Testis (tissue), 3 donors: ENCODE data around the gene REC8. TPM values are rescaled to one million over a fixed set of nuclear protein-coding genes. Genes with fewer than 3 reads are reported as not detected.

Source experiments
- DNase-seq: peaks from one replicate; pipeline ENCODE4 v3.0.0-alpha.2; 2019
- H3K27ac ChIP-seq, 2 donors: fragments of 200-600 bp; sonication (generic); one replicate each; pipeline ENCODE4 v1.5.1; 2019
- H3K27me3 ChIP-seq: fragments of 200-600 bp; sonication (generic); one replicate; pipeline ENCODE4 v1.5.1; 2019
- H3K36me3 ChIP-seq: fragments of 200-600 bp; sonication (generic); one replicate; pipeline ENCODE4 v1.5.1; 2017; ENCODE audit warnings: low read depth; ENCODE audit errors: missing control alignments
- H3K4me1 ChIP-seq: fragments of 200-600 bp; sonication (generic); one replicate; pipeline ENCODE4 v1.5.1; 2019
- H3K4me3 ChIP-seq, 2 donors: fragments of 200-600 bp; sonication (generic); one replicate each; pipeline ENCODE4 v1.5.1; 2017 to 2019
- H3K9me3 ChIP-seq: fragments of 200-600 bp; sonication (generic); one replicate; pipeline ENCODE4 v1.5.1; 2017
- POLR2A ChIP-seq: fragments of 450-650 bp; IDR thresholded peaks from one replicate; pipeline ENCODE4 v1.6.1; 2017; ENCODE audit warnings: antibody characterized with exemption, mild to moderate bottlenecking, moderate library complexity
- WGBS, 2 donors: methylation state at CpG; one replicate each; pipeline ENCODE4 v1.1.5; 2018; 5-methylcytosine and 5-hydroxymethylcytosine counted together
- intact Hi-C: fragments of 100-400 bp; cut with DNase I; formaldehyde crosslinking; loops from one replicate; pipeline ENCODE4 v1.15.1; 2023; ENCODE audit warnings: low total_unique reads
- polyA plus RNA-seq: library from polyadenylated mRNA; stranded (reverse); fragments of 350-450 nt; fragmentation: Illumina TruSeq; extraction: RNeasy Lipid Tissue Mini Kit (QIAGEN cat#74804); gene quantifications from one replicate; pipeline ENCODE4 v1.2.3, GENCODE V29; 2014; ENCODE audit warnings: low read depth, low replicate concordance; ENCODE audit not compliant: insufficient read depth
- total RNA-seq, 2 donors: library from RNA; depleted of rRNA; stranded (reverse); fragments of >200 nt; gene quantifications; one replicate each; pipeline ENCODE4 v1.2.3, GENCODE V29; 2016
- TF ChIP-seq, protein P1 (sequence below), 3 experiments: fragments of 450-650 bp in 2 of 3; fragments of 200-600 bp in 1 of 3; sonication (generic) in 1 of 3; IDR thresholded peaks; one replicate each; pipeline ENCODE4 v1.5.1; 2016 to 2019; ENCODE audit warnings: antibody characterized with exemption in 3 of 3, mild to moderate bottlenecking in 2 of 3, moderate library complexity in 1 of 3

Gene REC8
- total and polyA plus RNA-seq, 3 donors from 2014 or later, result 27.7 to 58.8 (median 55.9) TPM

DNA sequence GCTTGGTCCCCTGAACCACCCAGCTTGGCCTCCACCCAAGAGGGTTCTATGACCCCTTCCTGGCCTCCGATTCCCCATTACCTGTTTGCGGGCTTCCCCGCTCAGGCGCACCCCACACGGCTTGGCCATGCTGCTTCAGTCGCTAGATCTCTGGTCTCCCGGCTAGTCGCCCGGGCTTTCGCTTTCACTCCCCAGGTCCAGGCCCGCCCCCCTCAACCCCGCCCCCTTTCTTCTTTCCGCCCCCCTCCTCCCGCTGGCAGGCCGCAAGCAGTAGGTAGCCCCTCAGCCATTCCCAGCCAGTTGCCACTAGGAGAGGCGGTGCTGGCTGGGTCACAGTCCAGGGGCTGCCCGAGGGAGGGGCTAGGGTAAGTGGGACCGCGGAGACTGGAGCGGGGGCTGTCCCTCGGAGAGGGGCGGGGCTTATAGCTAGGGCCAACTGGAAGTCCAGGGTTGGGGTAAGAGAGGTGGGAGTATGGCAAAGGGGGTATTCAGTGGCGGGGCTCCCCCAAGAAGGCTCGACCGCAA lies 25.4 kb upstream of the REC8 start, which contains the start of gene PSME2:
Gene PSME2 (minus strand): TSS at position 158 of the 525 bp plus-strand sequence. CDS start 29 bp downstream, at position 129.
- Histone ChIP-seq H3K27ac (peak within 1 kb of the TSS; percentile 89 to 91), H3K27me3 (no peaks in the 10 kb centered on the region), H3K4me3 (peak within 1 kb of the TSS; percentile 91 to 95), H3K4me1 (peaks cover 20% of the 10 kb centered on the region), H3K36me3 (no peaks in the 10 kb centered on the region), H3K9me3 (no peaks in the 10 kb centered on the region)
- peak; percentile 96 for DNase-seq
- 0% methylated on average over 19 to 25 of the region's 25 CpGs for WGBS, 2 donors
- intact Hi-C loops, result no loop called here
- no peak for TF ChIP-seq POLR2A
- TF ChIP-seq, protein P1, sequence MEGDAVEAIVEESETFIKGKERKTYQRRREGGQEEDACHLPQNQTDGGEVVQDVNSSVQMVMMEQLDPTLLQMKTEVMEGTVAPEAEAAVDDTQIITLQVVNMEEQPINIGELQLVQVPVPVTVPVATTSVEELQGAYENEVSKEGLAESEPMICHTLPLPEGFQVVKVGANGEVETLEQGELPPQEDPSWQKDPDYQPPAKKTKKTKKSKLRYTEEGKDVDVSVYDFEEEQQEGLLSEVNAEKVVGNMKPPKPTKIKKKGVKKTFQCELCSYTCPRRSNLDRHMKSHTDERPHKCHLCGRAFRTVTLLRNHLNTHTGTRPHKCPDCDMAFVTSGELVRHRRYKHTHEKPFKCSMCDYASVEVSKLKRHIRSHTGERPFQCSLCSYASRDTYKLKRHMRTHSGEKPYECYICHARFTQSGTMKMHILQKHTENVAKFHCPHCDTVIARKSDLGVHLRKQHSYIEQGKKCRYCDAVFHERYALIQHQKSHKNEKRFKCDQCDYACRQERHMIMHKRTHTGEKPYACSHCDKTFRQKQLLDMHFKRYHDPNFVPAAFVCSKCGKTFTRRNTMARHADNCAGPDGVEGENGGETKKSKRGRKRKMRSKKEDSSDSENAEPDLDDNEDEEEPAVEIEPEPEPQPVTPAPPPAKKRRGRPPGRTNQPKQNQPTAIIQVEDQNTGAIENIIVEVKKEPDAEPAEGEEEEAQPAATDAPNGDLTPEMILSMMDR (IDR thresholded peaks at IDR 0.05), result no peak

DNA sequence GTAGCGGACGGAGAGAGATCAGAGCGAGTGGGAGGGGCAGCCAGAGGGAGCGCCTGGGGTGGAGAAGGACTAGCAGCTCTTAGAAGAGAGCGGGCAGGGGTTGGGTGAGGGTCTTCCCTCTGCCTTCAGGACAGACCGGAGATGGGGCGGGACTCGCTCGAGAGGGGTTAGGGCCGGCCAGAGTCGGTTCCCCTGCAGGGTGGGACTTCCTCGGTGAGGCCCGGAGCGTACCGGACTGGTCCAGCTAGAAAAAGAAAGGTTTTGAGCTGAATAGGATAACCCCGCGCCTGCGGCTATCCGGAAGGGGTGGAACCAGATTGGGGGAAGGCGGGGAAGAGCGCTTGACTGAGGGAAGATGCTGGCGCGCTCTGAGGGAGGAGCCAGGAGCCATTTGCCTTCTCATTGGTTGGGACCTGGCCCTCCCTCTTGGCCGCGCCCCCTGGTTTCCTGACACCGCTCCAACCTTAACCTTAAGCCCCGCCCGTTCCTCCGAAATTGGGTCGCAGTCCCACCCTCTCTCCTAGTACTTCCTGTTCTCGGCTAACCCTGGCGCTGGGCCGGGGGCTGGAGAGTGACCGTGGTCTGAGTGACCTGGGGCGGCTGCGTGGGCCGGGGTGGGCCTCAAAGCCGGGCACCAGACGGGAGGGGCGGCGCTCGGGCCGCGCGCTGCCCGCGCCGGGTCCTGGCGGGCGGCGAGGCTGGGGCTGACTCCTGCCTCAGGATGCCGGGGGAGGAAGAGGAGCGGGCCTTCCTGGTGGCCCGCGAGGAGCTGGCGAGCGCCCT lies 24.7 kb upstream of the REC8 start, which contains the start of gene RNF31:
Gene RNF31 (plus strand): TSS at position 521 of the 783 bp plus-strand sequence. CDS start 201 bp downstream, at position 722.
- intact Hi-C loops, result no loop called here
- Histone ChIP-seq H3K4me1 (peaks cover 17% of the 10 kb centered on the region), H3K9me3 (no peaks in the 10 kb centered on the region), H3K4me3 (peak within 1 kb of the TSS; percentile 91 to 95), H3K27ac (peak within 1 kb of the TSS; percentile 89 to 91), H3K36me3 (no peaks in the 10 kb centered on the region), H3K27me3 (no peaks in the 10 kb centered on the region)
- no peak for TF ChIP-seq POLR2A
- TF ChIP-seq, protein P1 (IDR thresholded peaks at IDR 0.05), result no peak
- peak; percentile 99 for DNase-seq
- 0 to 1% methylated on average over 29 to 51 of the region's 57 CpGs for WGBS, 2 donors

DNA sequence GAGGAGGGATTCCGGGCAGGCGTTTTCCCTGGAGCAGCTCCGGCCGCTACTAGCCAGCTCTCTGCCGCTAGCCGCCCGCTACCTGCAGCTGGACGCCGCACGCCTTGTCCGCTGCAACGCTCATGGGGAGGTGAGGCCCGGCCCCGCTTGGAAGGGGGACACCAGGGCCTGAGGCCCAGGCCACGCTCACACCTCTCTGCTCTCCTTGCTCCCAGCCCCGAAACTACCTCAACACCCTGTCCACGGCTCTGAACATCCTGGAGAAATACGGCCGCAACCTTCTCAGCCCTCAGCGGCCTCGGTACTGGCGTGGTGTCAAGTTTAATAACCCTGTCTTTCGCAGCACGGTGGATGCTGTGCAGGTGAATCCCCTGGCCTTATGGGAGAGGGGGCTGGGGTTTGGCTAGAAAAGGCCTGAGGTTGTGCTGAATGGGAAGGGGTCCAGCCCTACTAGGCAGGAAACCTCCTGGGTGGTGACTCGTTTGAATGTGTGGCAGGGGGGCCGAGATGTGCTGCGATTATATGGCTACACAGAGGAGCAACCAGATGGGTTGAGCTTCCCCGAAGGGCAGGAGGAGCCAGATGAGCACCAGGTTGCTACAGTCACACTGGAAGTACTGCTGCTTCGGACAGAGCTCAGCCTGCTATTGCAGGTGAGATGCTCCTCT lies 24.0 kb upstream of the REC8 start:
- Histone ChIP-seq H3K27ac (peak overlapping the region; percentile 73 to 89), H3K9me3 (no peaks in the 10 kb centered on the region), H3K36me3 (no peaks in the 10 kb centered on the region), H3K4me3 (peak overlapping the region; percentile 91 to 95), H3K27me3 (no peaks in the 10 kb centered on the region), H3K4me1 (peaks cover 15% of the 10 kb centered on the region)
- TF ChIP-seq, protein P1 (IDR thresholded peaks at IDR 0.05), result no peak
- TF ChIP-seq POLR2A, result no peak
- intact Hi-C loops, result no loop called here
- no peak for DNase-seq
- WGBS, 2 donors, result 2 to 11% methylated on average over 14 to 29 of the region's 29 CpGs

DNA sequence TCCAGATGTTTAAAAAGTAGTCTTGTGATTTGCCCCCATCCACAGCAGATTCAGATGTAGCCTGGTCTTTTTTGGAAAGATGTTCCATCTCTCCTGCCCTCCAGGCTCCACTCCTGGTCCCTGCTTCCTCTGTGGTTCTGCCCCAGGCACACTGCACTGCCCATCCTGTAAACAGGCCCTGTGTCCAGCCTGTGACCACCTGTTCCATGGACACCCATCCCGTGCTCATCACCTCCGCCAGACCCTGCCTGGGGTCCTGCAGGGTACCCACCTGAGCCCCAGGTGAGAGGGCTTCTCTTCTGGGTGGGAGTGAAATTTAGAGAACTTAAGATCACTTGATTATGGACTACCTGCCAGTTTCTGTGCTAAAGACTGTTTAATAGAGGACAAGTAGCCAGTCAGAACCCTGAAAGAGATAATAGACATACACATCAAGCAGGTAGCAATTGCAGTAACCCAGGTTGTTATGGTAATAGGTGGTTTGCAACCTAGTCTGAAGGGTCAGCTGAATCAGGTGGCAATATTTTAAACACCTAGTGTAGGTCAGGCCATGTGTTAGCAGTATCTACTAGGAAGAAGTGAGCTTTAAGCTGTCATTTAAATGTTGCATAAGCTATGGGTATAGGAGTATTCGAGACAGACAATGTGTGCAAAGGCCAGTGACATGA lies 22.4 kb upstream of the REC8 start:
- H3K27me3 ChIP-seq, result no peaks in the 10 kb centered on the region
- 92 to 93% methylated on average over 3 of the region's 3 CpGs for WGBS, 2 donors
- no peaks in the 10 kb centered on the region for H3K36me3 ChIP-seq
- TF ChIP-seq, protein P1 (IDR thresholded peaks at IDR 0.05), result no peak
- no peak for TF ChIP-seq POLR2A
- H3K9me3 ChIP-seq, result no peaks in the 10 kb centered on the region
- H3K4me3 ChIP-seq, result no peak overlapping the region
- peaks cover 15% of the 10 kb centered on the region for H3K4me1 ChIP-seq
- H3K27ac ChIP-seq, result no peak overlapping the region
- intact Hi-C loops, result no loop called here
- DNase-seq, result no peak
